ENCODE data around the gene SPATS2. TPM values are rescaled to one million over a fixed set of nuclear protein-coding genes. Genes with fewer than 3 reads are reported as not detected.
A peak's percentile ranks its signal among the peaks of the same experiment; 100 is the strongest.

SPATS2 gene
- total RNA-seq, 1 donor from 2014 or later: 5.9 TPM

DNA sequence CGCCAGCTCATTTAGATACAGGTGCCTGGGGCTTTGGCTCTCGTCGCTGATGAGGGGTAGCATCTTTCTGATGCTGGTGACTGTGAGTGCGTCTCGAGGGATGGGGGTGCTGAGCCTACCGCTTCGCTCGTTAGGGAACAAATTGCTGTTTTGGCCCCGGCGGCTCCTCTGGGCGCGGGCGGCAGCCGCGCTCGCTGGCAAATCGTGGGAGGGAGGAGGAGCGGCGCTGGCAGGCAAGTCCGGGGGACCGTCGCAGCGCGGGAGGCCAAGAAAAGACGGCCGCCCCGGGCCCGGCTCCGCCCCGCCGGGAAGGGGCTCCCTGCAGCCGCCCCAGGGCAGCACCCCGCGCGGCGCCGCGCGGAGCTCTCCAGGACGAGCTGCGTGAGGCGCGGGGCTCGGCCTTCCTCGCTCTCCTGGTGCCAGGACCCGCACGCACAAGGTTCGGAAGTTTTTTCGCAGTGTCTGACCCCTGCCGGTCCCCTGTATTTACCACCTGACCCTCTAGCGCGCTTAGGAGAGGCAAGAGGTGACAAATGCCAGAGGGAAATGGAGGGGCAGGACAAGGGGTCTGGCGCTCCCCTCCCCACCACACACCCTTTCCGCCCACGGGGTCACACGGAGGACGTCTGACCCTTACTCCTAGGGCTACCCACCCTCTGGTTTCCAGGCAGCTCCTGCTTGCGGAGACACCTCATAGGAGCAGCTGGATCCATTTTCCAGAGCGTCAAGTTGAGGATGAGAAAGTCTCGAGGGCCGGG lies 170.7 kb downstream of the SPATS2 start:
- DNase-seq (ENCODE audit: low spot score) (no peak), ATAC-seq (peak; percentile 26)

DNA sequence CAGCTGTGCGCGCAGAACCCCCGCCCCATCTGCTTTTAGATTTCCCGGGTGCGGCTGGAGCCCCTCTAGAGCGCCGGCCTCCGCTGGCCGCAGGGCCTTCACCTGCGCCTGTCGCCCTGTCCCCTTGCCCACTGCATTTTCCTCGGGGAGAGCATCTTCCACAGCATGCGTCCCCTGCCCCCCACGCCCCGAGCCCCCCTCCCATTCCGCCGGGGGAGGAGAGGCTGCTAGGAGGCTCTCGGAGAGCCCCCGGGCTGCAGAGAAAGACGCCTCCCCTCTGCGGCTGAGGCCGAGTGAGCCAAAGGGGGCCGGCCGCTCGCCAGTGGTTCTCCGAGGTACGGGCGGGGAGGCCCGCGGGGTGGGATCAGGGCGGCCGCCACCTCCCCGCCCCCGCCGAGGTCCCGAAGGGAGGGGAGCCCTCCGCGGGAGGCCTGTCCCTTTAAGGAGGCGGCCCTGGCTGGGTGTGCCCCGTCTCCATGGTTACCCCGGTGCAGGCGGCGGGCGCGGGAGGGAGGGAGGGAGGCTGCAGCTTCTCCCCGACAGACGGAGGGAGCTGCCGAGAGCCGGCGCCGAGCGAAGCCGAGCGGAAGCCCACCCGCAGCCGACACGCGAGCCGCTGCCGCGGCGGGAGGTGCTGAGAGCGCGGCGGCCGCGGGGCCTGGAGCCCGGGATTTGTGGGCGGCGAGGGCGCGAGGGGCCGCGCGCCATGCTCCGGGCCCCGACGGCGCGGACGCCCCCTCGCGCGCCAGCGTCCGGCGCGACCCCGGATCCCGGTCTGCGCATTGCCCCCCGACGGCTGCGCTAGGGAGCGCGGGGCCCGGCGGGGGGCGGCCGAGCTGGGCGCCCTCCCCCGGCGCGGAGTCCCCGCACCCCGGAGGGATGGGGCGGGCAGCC lies 171.5 kb downstream of the SPATS2 start, which contains the start of gene KCNH3:
KCNH3 (plus strand) TSS at position 521 of the 894 bp plus-strand sequence. CDS start 387 bp downstream, outside the sequence.
- ATAC-seq: peak; percentile 88
- DNase-seq (ENCODE audit: low spot score): peak; percentile 76

DNA sequence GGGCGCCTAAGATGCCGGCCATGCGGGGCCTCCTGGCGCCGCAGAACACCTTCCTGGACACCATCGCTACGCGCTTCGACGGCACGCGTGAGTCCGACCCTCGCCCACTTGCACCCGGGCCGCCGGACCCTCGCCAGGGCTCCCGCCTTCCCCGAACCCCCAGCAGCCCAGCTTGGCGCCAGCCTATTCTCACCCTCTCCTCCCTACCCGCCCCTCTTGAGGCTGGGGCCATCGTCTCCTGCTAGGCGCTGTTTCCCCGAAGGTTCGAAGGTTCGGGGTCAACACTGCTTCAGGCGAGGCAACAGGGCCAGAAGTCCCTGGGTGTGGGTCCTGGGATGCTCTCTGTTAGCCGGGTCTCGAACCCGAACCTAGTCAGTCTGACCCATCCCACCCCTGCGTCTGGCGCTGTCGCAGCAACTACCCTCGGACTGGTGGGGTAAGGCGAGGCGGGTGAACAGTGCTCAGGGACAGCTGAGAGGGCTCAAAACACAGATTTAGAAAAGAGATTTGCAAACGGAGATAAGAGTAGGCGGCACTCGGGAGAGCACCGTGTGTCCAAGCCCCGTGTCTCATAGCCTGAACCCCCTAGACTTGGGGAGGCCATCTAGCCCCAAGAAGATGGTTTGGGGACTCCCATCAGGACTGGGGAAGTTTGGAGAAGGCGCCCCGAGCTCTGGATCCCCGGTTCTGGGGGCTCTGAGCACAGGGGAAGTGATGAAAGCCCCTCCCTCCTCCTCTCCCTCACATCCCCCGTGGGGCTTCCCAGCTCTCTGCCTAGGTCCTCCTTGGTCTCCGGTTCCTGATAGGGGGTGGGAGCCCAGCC lies 172.4 kb downstream of the SPATS2 start:
- ATAC-seq (no peak), DNase-seq (ENCODE audit: low spot score) (no peak)

DNA sequence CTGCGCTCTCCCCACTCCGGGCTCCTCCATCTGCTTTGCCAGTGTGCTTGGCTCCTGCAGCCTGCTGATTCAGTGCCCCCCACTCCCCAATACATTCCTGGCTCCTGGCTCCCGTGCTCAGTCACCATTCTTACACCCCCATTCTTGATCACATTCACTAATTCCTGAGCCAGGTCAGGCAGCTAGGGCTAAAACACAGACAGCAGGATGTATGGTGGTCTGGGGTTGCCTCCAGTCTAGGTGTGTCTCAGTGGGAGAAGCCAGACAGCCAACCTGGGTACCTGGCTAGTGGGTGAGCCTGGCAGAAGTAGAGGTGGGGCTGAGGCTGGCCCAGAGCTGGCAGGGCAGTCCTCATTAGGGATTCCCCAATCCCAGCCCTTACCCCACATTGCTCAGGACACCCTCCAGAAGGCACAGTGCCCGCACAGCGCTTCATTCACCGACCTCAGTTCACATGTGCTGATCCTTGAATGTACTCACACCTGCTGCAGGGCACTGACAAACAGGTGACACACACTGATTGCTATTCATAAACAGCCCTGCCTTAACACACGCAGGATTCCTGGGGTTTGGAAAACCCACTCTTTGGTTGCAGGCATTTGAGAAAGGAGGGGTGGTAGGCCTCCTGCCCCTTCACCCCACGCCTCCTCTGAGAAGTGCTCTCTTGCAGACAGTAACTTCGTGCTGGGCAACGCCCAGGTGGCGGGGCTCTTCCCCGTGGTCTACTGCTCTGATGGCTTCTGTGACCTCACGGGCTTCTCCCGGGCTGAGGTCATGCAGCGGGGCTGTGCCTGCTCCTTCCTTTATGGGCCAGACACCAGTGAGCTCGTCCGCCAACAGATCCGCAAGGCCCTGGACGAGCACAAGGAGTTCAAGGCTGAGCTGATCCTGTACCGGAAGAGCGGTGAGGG lies 173.2 kb downstream of the SPATS2 start:
- ATAC-seq: no peak
- no peak for DNase-seq (ENCODE audit: low spot score)

DNA sequence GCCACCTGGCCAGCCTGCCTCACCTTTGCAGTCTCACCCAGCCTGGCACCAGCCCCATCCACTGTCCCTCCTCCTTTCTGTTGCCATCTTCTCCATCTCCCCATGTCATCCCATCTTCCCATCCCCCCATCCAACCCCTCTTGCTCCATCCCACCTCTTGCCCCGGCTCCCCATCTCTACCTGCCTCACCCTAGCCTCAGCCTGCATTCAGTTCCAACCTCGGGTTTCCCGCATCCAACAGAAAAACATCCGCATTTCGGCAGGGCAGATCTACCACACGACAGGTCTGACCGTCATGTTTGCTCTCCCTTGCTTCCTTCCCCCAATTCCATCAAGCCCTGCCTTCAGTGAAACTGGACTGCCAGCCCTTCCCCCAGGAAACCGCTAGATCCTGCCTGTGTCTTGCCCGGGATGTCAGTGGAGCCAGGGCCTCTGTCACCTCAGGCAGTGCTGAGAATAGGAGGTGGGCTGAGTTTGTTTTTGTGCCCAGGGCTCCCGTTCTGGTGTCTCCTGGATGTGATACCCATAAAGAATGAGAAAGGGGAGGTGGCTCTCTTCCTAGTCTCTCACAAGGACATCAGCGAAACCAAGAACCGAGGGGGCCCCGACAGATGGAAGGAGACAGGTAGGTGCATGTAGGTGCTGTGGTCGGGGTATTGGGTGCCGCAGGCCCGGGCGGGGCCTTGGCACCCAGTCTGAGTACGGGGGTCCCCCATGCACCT lies 174.0 kb downstream of the SPATS2 start:
- no peak for ATAC-seq
- no peak for DNase-seq (ENCODE audit: low spot score)

DNA sequence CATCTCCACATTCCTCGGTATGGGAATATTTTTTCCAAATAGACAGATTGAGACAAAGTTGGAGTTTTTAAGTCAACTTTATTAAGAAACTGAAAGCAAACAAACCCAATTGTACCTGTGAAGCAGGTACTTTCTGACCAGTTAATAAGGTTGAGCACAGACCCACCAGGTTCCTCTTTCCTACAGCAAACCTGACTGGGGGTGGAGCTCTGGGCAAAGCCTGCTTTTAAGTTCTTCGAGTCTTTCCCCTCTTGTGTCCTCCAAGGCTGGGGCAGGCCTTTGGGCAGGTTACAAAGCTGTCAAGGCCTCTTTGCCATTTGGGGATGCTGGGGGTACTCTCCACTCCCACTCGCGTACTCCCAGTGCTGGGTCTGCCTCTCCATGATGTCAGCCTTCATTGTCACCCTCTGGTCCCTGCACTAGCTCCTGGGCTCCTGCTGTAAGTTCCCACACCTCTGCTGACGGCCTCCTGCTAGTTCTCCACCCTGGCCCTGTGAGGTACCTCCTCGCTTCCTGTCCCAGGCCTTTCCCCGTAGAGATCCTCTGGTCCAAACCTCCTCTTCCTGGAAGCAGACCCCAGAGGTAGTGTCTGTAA lies 174.7 kb downstream of the SPATS2 start:
- ATAC-seq (no peak), DNase-seq (ENCODE audit: low spot score) (no peak)

DNA sequence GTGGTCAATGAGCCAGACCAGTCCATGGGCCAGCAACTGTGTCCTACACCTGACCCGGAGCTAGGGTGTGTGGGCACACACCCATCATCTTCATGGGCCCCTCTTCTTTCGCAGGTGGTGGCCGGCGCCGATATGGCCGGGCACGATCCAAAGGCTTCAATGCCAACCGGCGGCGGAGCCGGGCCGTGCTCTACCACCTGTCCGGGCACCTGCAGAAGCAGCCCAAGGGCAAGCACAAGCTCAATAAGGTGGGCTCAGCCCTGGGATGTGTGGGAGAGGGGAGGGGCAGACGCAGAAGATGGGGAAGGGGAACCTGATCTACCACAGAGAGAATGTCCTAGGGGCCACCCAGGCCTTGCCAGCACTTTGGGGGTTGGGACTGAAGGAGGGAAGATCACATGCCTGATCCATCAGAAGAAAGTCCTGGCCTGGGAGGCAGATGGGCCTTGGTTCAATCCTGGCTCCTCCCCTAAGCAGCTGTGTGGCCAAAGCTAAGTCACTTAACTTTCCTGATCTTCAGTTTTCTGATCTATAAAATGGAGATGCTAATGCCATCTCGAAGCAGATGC lies 175.4 kb downstream of the SPATS2 start:
- ATAC-seq: no peak

DNA sequence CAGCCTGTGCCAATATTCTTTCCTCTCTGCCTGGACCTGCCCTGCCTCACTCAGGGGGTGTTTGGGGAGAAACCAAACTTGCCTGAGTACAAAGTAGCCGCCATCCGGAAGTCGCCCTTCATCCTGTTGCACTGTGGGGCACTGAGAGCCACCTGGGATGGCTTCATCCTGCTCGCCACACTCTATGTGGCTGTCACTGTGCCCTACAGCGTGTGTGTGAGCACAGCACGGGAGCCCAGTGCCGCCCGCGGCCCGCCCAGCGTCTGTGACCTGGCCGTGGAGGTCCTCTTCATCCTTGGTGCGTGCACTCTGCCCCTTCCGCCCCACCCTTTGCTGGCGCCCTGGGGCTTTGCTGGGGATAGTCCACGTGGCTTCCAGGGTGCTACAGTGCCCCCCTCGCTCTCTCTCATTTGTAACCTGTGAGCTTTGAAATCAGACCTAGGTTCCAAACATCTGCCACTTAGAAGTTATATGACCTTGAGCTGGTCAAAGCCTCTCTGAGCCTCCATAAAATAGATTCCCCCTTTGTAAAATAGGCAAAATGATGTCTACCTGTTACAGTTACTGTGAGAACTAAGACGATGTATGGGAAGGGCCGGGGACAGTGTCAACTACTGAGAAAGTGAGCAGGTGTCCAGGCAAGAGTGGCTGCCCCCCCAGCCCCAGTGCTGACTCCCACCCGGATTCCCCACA lies 176.1 kb downstream of the SPATS2 start:
- ATAC-seq (no peak), DNase-seq (ENCODE audit: low spot score) (no peak)

More for the DNA sequence above, 175.4 kb downstream of the SPATS2 start:
- no peak for DNase-seq (ENCODE audit: low spot score)

DNA sequence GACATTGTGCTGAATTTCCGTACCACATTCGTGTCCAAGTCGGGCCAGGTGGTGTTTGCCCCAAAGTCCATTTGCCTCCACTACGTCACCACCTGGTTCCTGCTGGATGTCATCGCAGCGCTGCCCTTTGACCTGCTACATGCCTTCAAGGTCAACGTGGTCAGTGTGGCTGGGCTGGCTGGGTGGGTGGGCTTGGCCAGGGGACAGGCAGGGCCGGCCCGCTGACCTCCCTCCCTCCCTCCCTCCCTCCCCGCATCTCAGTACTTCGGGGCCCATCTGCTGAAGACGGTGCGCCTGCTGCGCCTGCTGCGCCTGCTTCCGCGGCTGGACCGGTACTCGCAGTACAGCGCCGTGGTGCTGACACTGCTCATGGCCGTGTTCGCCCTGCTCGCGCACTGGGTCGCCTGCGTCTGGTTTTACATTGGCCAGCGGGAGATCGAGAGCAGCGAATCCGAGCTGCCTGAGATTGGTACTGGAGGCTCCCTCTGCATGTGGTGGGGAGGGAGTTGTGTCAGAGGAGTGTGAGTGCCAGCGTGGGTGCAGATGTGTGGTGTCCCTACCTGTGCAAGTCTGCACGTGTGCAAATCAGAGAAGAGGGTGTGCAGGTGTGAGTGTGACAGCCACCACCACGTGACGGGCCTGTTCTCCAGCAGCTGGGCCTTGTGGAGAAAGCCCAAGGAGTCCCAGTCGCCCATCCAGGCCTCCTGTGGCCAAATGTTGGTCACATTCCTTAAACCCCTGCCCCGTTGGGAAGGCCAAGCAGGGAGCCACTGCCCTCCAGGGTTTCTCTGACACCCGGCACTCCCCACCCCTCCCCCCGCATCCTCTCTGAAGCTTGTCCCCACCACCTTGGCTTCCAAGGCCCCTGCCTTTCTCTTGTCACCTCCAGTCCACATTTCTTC lies 176.9 kb downstream of the SPATS2 start:
- ATAC-seq (no peak), DNase-seq (ENCODE audit: low spot score) (no peak)

DNA sequence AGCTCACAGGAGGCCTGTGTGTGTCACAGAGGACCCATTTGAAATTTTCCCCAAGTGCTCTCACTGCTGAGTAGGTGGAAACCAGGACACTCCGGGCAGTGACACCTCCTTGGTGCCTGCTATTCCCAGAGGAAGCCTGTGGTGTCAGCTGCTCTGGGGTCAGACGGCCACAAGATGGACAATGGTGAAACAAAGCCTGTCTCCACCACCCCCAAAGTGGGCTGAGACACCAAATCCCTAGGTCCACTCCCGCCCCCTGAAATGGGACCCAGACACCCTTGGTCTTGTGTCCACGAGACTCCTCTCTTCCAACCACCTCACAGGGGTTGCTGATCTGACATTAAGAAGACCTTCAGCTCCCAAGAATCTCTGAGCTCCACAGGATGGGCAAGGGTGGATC lies 178.6 kb downstream of the SPATS2 start:
- ATAC-seq: no peak
- no peak for DNase-seq (ENCODE audit: low spot score)

DNA sequence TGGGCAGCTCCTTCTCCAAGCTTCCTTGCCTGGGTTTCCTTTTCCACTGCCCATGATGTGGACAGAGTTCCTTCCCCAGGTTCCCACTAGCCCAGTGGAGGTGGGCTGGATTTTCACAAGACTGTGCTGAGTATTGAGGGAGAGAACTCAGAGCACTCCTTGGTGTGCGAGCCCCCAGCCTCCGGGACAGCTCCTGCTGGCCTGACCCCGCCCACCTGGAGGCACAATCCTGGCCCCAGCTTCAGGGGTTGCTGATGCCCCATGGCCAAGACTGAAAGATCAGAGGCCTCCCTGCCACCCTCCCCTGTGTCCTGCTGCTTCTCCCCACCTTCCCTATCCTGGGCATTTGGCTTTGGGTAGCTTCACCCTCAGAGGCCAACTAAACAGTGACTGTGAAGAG lies 179.2 kb downstream of the SPATS2 start:
- ATAC-seq: no peak
- no peak for DNase-seq (ENCODE audit: low spot score)

DNA sequence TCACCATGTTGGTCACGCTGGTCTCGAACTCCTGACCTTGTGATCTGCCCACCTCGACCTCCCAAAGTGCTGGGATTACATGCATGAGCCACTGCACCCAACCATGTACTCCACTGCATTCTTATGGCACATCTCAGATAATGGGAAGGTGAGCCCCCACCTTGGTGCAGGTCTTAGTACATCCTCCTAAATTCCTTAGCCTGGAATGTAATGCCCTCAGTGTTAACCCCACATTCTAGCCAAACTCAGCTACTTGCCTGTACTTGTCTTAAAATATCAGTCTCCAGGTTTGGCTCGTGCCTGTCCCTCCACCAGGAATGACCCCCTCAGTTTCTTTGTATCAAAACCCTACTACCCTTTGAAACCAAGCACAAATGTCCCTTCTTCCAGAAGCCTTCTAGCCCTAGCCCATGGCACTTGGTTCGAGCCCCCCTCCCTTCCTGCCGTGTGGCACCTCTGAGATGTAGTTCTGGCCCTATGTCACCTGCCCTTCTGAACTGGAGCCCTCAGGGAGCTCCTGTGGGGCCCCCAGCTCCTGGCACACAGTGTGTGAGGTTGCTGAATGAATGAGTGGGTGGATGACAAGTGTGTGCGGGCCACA lies 179.9 kb downstream of the SPATS2 start:
- no peak for ATAC-seq

DNA sequence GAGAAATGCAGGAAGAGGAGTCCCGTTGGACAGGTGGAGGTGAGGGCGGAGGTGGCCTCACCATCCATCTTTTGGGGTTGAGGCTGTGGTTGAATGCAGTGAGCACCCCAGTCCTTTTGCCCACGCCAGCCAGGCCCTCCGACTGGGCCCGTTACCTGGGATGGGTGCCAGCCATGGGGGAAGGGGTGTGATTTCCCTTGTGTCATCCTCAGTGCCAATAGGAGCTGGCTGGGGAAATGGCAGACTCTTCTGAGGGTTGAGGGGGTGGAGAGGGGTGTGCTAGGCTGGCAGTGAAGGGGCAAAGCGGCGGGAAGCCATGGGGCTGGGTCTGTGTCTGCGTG lies 181.2 kb downstream of the SPATS2 start:
- DNase-seq (ENCODE audit: low spot score): no peak
- ATAC-seq: no peak

More for the DNA sequence above, 179.9 kb downstream of the SPATS2 start:
- DNase-seq (ENCODE audit: low spot score): no peak

DNA sequence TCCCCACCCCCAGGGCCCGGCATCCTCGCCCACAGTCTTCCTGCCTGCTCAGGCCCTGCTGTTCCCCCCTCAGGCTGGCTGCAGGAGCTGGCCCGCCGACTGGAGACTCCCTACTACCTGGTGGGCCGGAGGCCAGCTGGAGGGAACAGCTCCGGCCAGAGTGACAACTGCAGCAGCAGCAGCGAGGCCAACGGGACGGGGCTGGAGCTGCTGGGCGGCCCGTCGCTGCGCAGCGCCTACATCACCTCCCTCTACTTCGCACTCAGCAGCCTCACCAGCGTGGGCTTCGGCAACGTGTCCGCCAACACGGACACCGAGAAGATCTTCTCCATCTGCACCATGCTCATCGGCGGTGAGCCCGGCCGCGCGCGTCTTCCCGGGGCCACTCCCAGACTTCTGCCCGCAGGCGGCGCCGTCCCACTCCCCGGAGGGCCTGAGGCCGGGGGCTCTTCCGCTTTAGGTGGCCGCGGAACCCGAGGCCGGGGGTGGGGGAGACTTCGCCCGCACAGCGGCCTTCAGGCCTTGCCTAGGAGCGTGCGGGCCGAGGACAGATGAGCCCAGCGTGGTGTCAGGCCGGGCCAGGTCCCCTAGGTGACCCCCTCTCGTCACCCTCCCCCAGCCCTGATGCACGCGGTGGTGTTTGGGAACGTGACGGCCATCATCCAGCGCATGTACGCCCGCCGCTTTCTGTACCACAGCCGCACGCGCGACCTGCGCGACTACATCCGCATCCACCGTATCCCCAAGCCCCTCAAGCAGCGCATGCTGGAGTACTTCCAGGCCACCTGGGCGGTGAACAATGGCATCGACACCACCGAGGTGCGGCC lies 181.8 kb downstream of the SPATS2 start:
- ATAC-seq (no peak), DNase-seq (ENCODE audit: low spot score) (no peak)

DNA sequence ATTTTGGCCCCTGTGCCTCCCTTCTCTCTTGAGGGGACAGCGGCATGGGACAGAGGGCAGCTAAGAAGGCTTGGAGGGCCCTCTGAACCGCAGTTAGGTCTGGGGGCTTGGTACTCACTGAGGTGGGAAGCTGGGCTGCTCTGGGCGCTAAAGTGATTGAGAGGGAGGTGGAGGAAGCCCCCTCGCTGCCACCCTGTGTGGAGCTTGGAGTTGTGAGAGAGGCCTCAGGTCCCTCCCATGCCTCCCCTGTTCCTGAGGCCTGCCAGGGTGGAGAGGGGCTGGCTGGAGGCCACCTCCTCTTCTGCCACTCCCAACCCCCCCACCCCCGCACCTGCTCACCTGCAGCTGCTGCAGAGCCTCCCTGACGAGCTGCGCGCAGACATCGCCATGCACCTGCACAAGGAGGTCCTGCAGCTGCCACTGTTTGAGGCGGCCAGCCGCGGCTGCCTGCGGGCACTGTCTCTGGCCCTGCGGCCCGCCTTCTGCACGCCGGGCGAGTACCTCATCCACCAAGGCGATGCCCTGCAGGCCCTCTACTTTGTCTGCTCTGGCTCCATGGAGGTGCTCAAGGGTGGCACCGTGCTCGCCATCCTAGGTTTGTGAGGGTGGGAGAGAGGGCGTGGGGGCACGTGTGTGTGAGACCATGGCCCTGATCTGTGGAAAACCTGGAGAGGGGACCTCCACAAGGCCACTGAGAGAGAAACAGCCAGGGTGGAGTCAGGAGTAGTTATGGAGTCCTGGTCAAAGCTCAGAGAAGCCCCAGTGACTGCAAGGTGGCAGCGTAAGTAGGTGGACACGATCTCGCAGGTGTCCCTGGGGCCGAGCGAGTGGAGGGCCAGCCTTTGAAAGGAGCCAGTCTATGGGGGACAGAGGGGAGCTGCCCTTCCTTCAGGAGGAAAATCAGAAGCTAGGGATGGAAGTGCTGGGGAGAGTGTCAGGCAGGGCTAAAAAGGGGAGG lies 182.8 kb downstream of the SPATS2 start:
- ATAC-seq: no peak
- no peak for DNase-seq (ENCODE audit: low spot score)
